SH-SY5Y (cell line): ENCODE results near the gene GPR15.

Experiments
- GATA2 ChIP-seq: IDR thresholded peaks from 2 replicates; pipeline ENCODE4 v1.6.1; 2011; ENCODE audit warnings: mild to moderate bottlenecking, low read depth, low read length
- GATA3 ChIP-seq: IDR thresholded peaks from 2 replicates; pipeline ENCODE4 v1.6.1; 2011; ENCODE audit warnings: low read depth, mild to moderate bottlenecking, low read length, moderate library complexity

- TF ChIP-seq GATA3 (no peak), GATA2 (no peak)
Observed at GRCh38 chr3:98482717-98483482, 48.9 kb upstream of the GPR15 start.
